ENCODE data around the gene MAPRE3. TPM values are rescaled to one million over a fixed set of nuclear protein-coding genes. Genes with fewer than 3 reads are reported as not detected.

MAPRE3 gene
- total and polyA plus RNA-seq, 9 of the 15 experiments (the other 6 are each of a cell fraction or from before 2014, with no cell fraction given), result 0.70 to 43.2 (median 12.6) TPM

DNA sequence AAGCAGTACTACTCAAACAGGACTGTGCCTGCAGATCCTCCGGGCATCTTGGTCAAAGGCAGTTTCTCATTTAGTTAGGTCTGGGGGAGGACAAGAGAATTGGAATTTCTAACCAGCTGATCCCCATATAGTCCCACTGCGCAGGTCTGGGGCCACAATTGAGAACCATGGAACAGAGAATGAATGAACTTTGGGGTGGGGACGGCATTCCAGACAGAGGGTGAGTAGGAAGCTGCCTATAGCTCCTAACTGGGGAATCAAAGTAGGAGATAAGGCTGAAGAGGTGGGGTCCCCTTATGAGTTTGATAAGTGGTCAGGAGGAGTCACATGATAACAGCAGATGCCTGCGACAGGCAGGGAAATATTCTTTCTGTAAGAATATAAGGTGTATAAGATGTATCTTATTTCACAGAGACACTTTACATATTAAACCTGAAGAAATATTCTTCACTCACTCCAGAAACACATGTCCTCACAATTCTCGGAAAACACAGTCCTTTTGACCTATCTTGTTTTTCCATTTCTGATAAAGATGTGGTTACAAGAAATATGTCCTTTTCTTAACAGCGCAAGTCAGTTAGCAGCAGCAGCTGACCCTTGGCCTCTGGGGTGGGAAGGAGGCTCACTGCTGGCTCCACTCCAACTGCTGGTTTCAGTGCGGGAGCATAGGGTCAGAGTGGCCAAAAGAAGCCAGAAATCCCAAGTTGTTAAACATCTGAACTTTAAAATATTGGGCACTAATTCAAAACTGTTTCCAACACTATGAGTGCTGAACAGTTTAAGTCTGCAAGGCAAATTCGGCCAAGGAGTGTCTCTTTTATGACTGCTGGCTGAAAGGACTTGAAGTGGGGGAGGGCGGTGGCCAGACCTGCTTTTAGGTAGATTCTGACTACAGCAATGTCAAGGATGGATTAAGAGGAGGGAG is 49.8 kb downstream of the MAPRE3 start (continued):
- TF ChIP-seq, protein P1, sequence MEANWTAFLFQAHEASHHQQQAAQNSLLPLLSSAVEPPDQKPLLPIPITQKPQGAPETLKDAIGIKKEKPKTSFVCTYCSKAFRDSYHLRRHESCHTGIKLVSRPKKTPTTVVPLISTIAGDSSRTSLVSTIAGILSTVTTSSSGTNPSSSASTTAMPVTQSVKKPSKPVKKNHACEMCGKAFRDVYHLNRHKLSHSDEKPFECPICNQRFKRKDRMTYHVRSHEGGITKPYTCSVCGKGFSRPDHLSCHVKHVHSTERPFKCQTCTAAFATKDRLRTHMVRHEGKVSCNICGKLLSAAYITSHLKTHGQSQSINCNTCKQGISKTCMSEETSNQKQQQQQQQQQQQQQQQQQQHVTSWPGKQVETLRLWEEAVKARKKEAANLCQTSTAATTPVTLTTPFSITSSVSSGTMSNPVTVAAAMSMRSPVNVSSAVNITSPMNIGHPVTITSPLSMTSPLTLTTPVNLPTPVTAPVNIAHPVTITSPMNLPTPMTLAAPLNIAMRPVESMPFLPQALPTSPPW (CRISPR knock-in tag; IDR thresholded peaks at IDR 0.05), result peak; percentile 39
- peak; percentile 34 to 44; a peak in 2 of 4 replicates for TF ChIP-seq MAZ (CRISPR knock-in tag; conservative IDR thresholded peaks at IDR 0.05 in 1 of 2, IDR thresholded peaks at IDR 0.05 in 1 of 2)
- TF ChIP-seq CTCF (IDR thresholded peaks at IDR 0.05 in 2 of 3, conservative IDR thresholded peaks at IDR 0.05 in 1 of 3; ENCODE audit: insufficient read depth in 2 of 3, low read depth in 1 of 3, low read length in 3 of 3), result no peak
- TF ChIP-seq PHF8 (IDR thresholded peaks at IDR 0.05; ENCODE audit: borderline replicate concordance, low read length), result no peak
- peak in 1 of 2 experiments; percentile 43; a peak in 1 of 4 replicates for TF ChIP-seq TEAD1 (CRISPR knock-in tag; IDR thresholded peaks at IDR 0.05)
- TF ChIP-seq NR2C2 (CRISPR knock-in tag; IDR thresholded peaks at IDR 0.05), result peak; percentile 54; the same call in 1 of the 2 replicates
- peak; percentile 96 for TF ChIP-seq NR2C2 (tag; IDR thresholded peaks at IDR 0.05)
- no peak for TF ChIP-seq SAFB2 (IDR thresholded peaks at IDR 0.05; ENCODE audit: borderline replicate concordance, low read depth, low read length, severe bottlenecking)
- TF ChIP-seq ZNF277 (CRISPR knock-in tag; IDR thresholded peaks at IDR 0.05; ENCODE audit: borderline replicate concordance), result no peak
- no peak for TF ChIP-seq RFX1 (IDR thresholded peaks at IDR 0.05)
- no peak for TF ChIP-seq SMC3 (conservative IDR thresholded peaks at IDR 0.05; ENCODE audit: insufficient read depth, low read depth, low read length)
- no peak for TF ChIP-seq BMI1 (IDR thresholded peaks at IDR 0.05; ENCODE audit: low read length)
- TF ChIP-seq POU5F1 (IDR thresholded peaks at IDR 0.05; ENCODE audit: borderline replicate concordance, low read depth, low read length, partially characterized antibody), result no peak
- TF ChIP-seq, protein P2, sequence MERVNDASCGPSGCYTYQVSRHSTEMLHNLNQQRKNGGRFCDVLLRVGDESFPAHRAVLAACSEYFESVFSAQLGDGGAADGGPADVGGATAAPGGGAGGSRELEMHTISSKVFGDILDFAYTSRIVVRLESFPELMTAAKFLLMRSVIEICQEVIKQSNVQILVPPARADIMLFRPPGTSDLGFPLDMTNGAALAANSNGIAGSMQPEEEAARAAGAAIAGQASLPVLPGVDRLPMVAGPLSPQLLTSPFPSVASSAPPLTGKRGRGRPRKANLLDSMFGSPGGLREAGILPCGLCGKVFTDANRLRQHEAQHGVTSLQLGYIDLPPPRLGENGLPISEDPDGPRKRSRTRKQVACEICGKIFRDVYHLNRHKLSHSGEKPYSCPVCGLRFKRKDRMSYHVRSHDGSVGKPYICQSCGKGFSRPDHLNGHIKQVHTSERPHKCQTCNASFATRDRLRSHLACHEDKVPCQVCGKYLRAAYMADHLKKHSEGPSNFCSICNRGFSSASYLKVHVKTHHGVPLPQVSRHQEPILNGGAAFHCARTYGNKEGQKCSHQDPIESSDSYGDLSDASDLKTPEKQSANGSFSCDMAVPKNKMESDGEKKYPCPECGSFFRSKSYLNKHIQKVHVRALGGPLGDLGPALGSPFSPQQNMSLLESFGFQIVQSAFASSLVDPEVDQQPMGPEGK (CRISPR knock-in tag; IDR thresholded peaks at IDR 0.05; ENCODE audit: borderline replicate concordance), result no peak
- no peak for TF ChIP-seq ZNF324 (CRISPR knock-in tag; IDR thresholded peaks at IDR 0.05)
- no peak for TF ChIP-seq RBM14 (IDR thresholded peaks at IDR 0.05; ENCODE audit: borderline replicate concordance, insufficient read depth, low read depth, low read length)
- TF ChIP-seq HNRNPUL1 (IDR thresholded peaks at IDR 0.05; ENCODE audit: low read length), result no peak
- TF ChIP-seq ZNF232 (CRISPR knock-in tag; IDR thresholded peaks at IDR 0.05), result no peak
- TF ChIP-seq MAFK (IDR thresholded peaks at IDR 0.05; ENCODE audit: low read length), result no peak

Measured in K562 (cell line).